Measurements from ENCODE around the gene SLC48A1. TPM values are rescaled to one million over a fixed set of nuclear protein-coding genes. Genes with fewer than 3 reads are reported as not detected.
"Not testable (repeated sequence)": the region's sequence is repeated elsewhere in the genome, so short reads cannot be mapped to it uniquely, and the experiment has no call there.

Gene SLC48A1
- total RNA-seq, 1 donor from 2014 or later, result 11.5 TPM

DNA sequence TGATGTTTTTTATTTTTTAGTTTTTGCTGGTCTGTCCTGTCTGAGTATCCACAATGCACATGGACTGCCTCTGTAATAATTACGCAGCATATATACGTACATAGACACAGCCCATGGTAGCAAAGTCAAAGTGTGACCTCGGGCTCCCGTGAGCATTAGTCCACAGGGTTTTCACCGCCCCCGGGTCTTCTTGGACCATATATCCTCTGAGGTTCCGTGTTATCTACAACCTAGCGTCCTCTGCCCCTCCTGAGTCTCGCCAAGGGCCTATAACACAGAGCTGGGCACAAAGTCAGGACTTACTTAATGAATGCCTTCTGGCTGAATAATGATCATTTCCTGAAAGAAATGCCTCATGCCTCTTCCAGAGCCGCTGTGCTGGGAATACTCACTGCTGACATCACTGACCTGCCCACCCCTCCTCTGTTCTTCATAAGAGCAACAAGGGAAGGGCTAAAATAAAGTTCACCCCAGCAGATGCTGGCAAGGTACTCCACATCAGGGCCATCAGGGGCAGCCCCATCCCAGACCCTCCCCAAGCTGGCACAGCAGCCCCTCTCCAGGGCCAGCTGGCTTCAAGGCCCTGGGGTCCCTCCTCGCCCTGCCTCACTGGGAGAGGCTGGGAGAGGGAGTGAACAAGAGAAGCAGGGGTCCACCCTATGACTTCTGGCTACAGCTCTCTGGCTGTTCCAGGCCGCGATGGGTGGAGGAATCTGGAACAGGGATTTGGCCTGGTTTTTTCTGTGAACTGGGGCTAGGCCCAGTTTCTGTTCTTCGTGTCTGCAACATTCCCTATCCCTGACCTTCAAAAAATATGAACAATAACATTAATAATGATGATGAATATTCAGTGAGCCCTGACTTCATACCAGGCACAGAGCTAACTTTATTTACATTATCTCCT, 38.8 kb downstream of the SLC48A1 start:
- Mint-ChIP-seq H3K9me3 (ENCODE audit: low read depth) (no peaks in the 10 kb centered on the region), H3K4me3 (ENCODE audit: unreplicated experiment) (peak overlapping the region; percentile 50), H3K36me3 (ENCODE audit: low read depth) (no peaks in the 10 kb centered on the region), H3K4me1 (ENCODE audit: low read depth) (peaks cover 97% of the 10 kb centered on the region), H3K27me3 (ENCODE audit: low read depth) (no peaks in the 10 kb centered on the region), H3K27ac (ENCODE audit: unreplicated experiment) (peak overlapping the region; percentile 95)
- TF ChIP-seq, protein P1, sequence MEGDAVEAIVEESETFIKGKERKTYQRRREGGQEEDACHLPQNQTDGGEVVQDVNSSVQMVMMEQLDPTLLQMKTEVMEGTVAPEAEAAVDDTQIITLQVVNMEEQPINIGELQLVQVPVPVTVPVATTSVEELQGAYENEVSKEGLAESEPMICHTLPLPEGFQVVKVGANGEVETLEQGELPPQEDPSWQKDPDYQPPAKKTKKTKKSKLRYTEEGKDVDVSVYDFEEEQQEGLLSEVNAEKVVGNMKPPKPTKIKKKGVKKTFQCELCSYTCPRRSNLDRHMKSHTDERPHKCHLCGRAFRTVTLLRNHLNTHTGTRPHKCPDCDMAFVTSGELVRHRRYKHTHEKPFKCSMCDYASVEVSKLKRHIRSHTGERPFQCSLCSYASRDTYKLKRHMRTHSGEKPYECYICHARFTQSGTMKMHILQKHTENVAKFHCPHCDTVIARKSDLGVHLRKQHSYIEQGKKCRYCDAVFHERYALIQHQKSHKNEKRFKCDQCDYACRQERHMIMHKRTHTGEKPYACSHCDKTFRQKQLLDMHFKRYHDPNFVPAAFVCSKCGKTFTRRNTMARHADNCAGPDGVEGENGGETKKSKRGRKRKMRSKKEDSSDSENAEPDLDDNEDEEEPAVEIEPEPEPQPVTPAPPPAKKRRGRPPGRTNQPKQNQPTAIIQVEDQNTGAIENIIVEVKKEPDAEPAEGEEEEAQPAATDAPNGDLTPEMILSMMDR (IDR thresholded peaks at IDR 0.05), result no peak
- DNase-seq (ENCODE audit: low spot score), result no peak

DNA sequence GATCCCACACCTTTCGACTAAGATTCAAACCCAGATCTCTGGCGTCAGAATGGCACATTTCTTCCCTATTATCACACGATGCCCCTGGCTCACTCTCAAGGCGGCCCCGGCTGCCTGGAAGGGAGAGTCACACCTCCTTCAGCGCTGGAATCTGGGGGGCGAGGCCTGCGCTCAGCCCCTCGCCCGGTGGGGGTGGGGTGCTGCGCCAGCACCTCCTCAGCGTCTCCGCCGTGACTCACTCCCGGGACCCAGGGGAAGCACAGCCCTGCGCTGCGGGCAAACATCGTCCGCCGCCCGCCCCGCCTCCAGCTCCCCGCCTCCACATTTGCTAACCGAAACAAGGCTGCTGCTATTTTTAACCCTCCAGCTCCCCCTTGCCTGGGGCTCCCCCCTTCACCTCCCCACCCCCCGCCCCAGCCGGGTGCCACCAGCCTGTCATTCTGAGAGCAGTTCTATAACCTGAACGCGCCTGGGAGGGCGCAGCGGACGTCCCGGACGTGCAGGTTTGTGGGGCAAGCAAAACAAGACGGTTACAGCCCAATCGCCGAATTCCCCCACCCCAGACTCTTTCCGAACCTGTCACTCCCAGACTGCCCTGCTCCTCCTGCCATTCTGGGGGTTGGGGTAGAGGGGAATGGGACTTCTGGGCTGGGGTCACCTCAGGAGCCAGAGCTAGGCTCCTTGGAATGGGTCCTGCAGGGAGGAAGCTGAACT, 39.9 kb downstream of the SLC48A1 start:
- H3K27me3 Mint-ChIP-seq (ENCODE audit: low read depth), result no peaks in the 10 kb centered on the region

DNA sequence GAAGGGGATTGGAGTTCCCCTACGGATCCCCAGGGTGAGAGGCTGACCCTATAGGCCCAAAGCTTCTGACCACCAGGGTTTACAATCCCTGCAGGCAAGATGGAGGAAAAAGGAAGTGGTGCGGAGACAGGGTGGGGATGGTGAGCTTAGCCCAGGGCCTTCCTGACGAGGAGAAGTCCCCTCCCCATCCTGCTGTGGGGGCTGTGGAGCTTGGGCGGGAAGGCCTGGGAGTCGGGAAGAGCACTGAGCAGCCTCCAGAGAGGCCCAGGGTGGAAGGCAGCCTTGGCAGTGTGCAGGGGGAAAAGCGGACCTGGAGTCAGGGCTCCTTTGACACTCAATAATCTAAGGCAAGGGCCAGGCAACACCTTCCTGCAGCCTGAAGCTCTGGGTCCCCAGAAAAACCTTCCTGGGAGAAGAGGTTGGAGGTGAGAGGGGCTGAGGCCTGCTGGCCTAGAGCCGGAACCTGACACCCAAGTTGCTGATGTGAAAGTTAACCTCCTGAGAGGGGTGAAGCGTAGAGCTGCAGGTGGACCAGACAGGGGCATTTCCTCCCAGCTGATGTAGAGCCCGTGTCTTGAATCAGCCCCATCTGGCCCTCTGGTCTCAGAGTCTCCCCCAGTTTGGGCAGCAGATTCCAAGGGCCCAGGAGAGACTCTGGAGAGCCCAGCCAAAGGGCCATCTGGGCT, 40.6 kb downstream of the SLC48A1 start:
- Mint-ChIP-seq H3K27me3 (ENCODE audit: low read depth) (no peaks in the 10 kb centered on the region), H3K4me3 (ENCODE audit: unreplicated experiment) (peak overlapping the region; percentile 50), H3K27ac (ENCODE audit: unreplicated experiment) (peak overlapping the region; percentile 95), H3K9me3 (ENCODE audit: low read depth) (no peaks in the 10 kb centered on the region), H3K4me1 (ENCODE audit: low read depth) (peaks cover 97% of the 10 kb centered on the region), H3K36me3 (ENCODE audit: low read depth) (no peaks in the 10 kb centered on the region)
- TF ChIP-seq, protein P1 (IDR thresholded peaks at IDR 0.05), result no peak
- no peak for DNase-seq (ENCODE audit: low spot score)

More for the DNA sequence above, 39.9 kb downstream of the SLC48A1 start:
- no peaks in the 10 kb centered on the region for H3K9me3 Mint-ChIP-seq (ENCODE audit: low read depth)
- H3K4me1 Mint-ChIP-seq (ENCODE audit: low read depth), result peaks cover 97% of the 10 kb centered on the region
- H3K36me3 Mint-ChIP-seq (ENCODE audit: low read depth), result no peaks in the 10 kb centered on the region
- peak overlapping the region; percentile 95 for H3K27ac Mint-ChIP-seq (ENCODE audit: unreplicated experiment)
- H3K4me3 Mint-ChIP-seq (ENCODE audit: unreplicated experiment), result peak overlapping the region; percentile 50
- DNase-seq (ENCODE audit: low spot score), result no peak
- TF ChIP-seq, protein P1 (IDR thresholded peaks at IDR 0.05), result peak; percentile 10

DNA sequence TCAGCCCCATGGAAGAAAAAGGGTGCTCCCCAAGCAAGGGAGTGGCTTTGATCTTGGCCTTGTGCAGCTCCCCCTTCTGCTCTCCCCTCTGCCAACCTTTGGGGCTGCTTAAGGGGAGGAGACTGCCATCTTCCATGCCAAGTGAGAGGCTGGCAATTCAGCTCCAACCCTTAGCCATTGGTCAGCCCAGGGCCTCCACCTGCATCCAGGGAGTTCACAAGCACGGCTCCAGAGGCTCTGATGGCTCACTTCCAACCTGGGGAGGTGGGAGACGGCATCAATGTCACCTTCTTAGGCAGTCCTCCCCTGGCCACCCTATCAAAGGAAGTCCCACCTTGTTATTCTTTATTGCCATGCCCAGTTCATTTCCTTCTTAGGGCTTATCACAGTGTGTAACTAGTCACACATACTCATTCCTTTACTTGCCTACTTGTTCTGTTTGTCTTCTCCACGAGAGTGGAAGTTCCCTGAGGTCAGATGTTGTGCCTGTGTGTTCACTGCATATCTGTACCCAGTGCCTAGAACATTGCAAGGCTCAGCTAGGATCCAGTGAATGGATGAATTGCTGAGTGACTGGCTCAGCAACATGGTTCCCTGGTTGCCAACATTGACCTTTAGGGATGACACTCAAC, 41.6 kb downstream of the SLC48A1 start:
- H3K27ac Mint-ChIP-seq (ENCODE audit: unreplicated experiment), result peak overlapping the region; percentile 27
- no peak for DNase-seq (ENCODE audit: low spot score)
- no peaks in the 10 kb centered on the region for H3K36me3 Mint-ChIP-seq (ENCODE audit: low read depth)
- H3K9me3 Mint-ChIP-seq (ENCODE audit: low read depth), result no peaks in the 10 kb centered on the region
- TF ChIP-seq, protein P1 (IDR thresholded peaks at IDR 0.05), result no peak
- no peak overlapping the region for H3K4me3 Mint-ChIP-seq (ENCODE audit: unreplicated experiment)
- peaks cover 90% of the 10 kb centered on the region for H3K4me1 Mint-ChIP-seq (ENCODE audit: low read depth)
- no peaks in the 10 kb centered on the region for H3K27me3 Mint-ChIP-seq (ENCODE audit: low read depth)

DNA sequence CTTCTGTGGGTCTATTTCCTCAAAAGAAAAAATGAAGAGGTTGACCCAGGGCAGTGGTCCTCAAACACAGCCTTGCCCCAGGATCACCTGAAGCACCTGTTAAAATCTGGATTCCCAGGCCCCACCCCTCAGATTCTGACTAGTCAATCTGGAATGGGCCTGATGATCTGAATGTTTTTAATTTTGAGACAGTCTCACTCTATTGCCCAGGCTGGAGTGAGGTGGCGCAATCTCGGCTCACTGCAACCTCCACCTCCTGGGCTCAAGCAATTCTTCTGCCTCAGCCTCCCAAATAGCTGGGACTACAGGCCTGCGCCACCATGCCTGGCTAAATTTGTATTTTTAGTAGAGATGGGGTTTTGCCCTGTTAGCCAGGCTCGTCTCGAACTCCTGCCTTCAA, 42.4 kb downstream of the SLC48A1 start:
- H3K4me3 Mint-ChIP-seq (ENCODE audit: unreplicated experiment); DNase-seq (ENCODE audit: low spot score); H3K36me3 Mint-ChIP-seq (ENCODE audit: low read depth); H3K27me3 Mint-ChIP-seq (ENCODE audit: low read depth); H3K9me3 Mint-ChIP-seq (ENCODE audit: low read depth): not testable (repeated sequence)
- Mint-ChIP-seq H3K4me1 (ENCODE audit: low read depth) (peaks cover 83% of the 10 kb centered on the region), H3K27ac (ENCODE audit: unreplicated experiment) (peak overlapping the region; percentile 66)
